ACC112 (cell line): ENCODE measurements around the gene ZNF622.

ENCODE experiments used
- H2AFZ ChIP-seq: fragments of 200-600 bp; sonication (generic); one replicate; pipeline ENCODE4 v1.6.0; 2017; ENCODE audit warnings: antibody characterized with exemption, low read length; ENCODE audit not compliant: unreplicated experiment
- H3K27ac ChIP-seq: fragments of 200-600 bp; sonication (generic); 2 replicates; pipeline ENCODE4 v1.5.1; 2014; ENCODE audit warnings: low read depth, mild to moderate bottlenecking, antibody characterized with exemption, low read length, moderate library complexity
- H3K27me3 ChIP-seq: fragments of 200-600 bp; sonication (generic); 2 replicates; pipeline ENCODE4 v1.6.1; 2014; ENCODE audit warnings: mild to moderate bottlenecking, antibody characterized with exemption, low read length, moderate library complexity, mixed read lengths; ENCODE audit not compliant: insufficient read depth
- H3K36me3 ChIP-seq: fragments of 200-600 bp; sonication (generic); 2 replicates; pipeline ENCODE4 v1.6.1; 2016; ENCODE audit warnings: mild to moderate bottlenecking, antibody characterized with exemption, low read length, moderate library complexity, mixed read lengths; ENCODE audit not compliant: insufficient read depth
- H3K4me1 ChIP-seq: fragments of 200-600 bp; sonication (generic); one replicate; pipeline ENCODE4 v1.6.1; 2016; ENCODE audit warnings: low read length, mixed read lengths; ENCODE audit not compliant: insufficient read depth, unreplicated experiment, control insufficient read depth
- H3K4me3 ChIP-seq: fragments of 200-600 bp; sonication (generic); 2 replicates; pipeline ENCODE4 v1.5.1; 2014; ENCODE audit warnings: mild to moderate bottlenecking, low read depth, low read length
- H3K79me2 ChIP-seq: fragments of 200-600 bp; sonication (generic); one replicate; pipeline ENCODE4 v1.6.0; 2016; ENCODE audit warnings: low read length; ENCODE audit not compliant: control insufficient read depth, unreplicated experiment, insufficient read depth

ZNF622 gene

DNA sequence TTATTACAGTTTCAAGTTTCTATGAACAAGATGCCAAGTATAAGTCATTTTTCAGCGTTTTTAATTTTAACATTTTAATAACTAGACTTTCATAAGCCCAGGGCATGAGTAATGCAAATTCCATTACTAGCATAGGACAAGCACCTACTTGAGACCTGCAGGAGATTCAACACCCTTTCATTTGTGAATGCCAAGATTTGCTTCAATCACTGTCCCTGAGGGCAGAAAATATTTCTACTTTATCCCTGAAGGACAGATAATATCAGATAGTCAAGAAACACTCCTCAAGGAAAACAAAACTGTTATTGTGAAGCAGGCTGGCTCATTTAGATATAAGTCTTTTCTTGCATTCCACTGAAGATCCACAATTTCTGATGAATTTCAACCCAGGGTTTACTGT, 27.7 kb upstream of the ZNF622 start:
- Histone ChIP-seq H3K79me2 (no peaks in the 10 kb centered on the region), H3K36me3 (no peaks in the 10 kb centered on the region), H3K4me3 (no peak overlapping the region), H3K27ac (no peak overlapping the region), H3K27me3 (no peaks in the 10 kb centered on the region), H2AFZ (no peak overlapping the region), H3K4me1 (no peaks in the 10 kb centered on the region)

DNA sequence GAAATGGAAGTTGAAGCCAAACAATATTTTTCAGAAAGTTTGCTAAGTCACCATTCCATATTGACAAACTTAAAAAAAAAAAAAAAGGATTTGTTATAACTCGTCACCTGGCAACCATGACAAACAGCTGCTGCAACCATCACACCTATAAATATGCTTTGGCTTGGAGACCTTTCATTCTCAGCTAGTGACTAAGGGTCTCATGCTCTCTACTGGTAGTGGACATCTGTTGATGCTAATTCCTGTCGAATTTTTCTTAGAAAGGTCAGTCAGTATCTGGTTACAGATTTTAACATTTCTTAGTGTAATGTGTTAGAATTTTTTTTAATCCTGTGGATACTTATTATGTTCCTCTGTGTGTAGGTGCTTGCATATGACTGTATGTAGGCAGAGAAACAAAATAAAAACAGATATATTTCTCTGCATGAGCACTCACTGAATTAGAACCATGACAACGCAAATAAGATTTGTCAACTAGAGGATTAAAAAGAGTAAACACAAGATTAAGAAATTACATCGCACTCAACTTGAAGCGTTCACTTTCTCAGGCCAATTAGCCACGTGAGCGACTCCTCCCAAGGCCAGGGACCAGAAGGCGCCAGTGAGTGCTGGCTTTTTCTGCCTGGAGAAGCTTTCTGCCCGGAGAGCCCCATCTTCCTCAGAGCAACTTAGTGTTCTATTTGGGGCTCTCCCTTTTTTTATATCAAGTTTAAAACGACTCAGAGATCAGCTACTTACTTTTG, 27.0 kb upstream of the ZNF622 start:
- no peak overlapping the region for H3K27ac ChIP-seq
- H3K4me1 ChIP-seq, result no peaks in the 10 kb centered on the region
- H3K27me3 ChIP-seq, result no peaks in the 10 kb centered on the region
- H3K79me2 ChIP-seq, result no peaks in the 10 kb centered on the region
- H3K4me3 ChIP-seq, result no peak overlapping the region
- H3K36me3 ChIP-seq, result no peaks in the 10 kb centered on the region
- H2AFZ ChIP-seq, result no peak overlapping the region

DNA sequence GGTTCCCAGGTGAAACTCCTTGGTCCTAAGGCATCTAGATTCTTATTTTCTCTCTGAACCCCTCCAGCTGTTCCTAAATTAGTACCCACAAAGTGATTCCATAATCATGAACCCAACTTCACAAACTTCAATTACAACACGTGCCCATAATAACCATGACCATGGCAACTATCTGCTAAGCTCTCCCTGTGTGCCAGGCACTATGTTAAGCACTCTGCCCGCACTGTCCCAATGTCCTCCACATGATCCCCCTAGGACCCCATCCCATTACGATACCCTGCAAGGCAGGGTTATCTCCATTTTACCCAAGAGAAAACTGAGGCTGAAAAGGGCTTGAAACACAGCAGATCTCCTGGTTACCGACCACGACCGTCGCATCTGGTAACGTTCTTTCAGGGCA, 25.3 kb upstream of the ZNF622 start:
- no peak overlapping the region for H2AFZ ChIP-seq

DNA sequence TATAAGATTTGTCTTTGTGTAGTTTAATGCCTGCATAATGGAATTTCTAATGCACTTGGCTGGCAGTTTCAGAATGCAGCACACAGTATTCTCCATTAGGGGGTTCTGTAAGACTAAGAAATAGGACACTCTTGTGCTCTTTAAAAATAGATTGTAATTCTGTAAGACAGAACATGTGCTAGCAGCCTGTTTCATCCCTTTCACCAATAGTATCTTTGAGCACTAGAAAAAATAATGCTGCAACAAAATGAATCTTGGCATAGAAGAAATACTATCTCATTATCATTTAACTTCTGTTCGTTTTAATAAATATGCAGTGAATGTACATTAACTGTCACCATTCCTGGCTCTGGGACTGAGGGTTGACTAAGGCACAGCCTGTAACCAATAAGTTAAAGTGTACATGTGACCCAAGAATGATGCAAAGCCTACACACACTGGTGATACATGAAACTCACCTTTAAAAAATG, 23.8 kb upstream of the ZNF622 start:
- Histone ChIP-seq H3K4me3 (no peak overlapping the region), H3K36me3 (no peaks in the 10 kb centered on the region), H3K4me1 (no peaks in the 10 kb centered on the region), H3K27ac (no peak overlapping the region), H3K27me3 (no peaks in the 10 kb centered on the region), H2AFZ (no peak overlapping the region), H3K79me2 (no peaks in the 10 kb centered on the region)

More for the DNA sequence above, 25.3 kb upstream of the ZNF622 start:
- no peaks in the 10 kb centered on the region for H3K4me1 ChIP-seq
- H3K27me3 ChIP-seq, result no peaks in the 10 kb centered on the region
- no peaks in the 10 kb centered on the region for H3K36me3 ChIP-seq
- H3K79me2 ChIP-seq, result no peaks in the 10 kb centered on the region
- H3K4me3 ChIP-seq, result no peak overlapping the region
- no peak overlapping the region for H3K27ac ChIP-seq

DNA sequence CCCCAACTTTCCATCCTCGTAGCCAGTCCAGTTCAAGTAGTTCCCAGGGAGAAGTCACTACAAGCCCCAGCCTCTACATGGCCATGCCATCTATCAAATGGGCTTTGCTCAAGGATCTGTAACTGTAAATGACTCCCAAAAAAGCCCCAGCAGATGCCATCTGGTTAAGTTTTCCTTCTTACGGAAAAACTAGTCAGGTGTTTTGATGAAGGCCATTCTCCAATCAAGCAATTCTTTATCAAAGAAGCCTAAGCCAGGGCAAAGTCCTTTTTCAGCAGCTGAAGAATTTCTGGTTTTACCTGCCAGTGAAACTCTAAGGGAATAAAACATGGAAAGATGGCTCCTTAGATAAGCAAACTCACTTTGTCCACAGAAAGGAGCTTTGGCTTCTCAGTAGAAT, 21.9 kb upstream of the ZNF622 start:
- H3K27ac ChIP-seq, result no peak overlapping the region
- no peak overlapping the region for H3K4me3 ChIP-seq
- no peak overlapping the region for H2AFZ ChIP-seq
- no peaks in the 10 kb centered on the region for H3K4me1 ChIP-seq
- no peaks in the 10 kb centered on the region for H3K36me3 ChIP-seq
- no peaks in the 10 kb centered on the region for H3K79me2 ChIP-seq
- no peaks in the 10 kb centered on the region for H3K27me3 ChIP-seq

DNA sequence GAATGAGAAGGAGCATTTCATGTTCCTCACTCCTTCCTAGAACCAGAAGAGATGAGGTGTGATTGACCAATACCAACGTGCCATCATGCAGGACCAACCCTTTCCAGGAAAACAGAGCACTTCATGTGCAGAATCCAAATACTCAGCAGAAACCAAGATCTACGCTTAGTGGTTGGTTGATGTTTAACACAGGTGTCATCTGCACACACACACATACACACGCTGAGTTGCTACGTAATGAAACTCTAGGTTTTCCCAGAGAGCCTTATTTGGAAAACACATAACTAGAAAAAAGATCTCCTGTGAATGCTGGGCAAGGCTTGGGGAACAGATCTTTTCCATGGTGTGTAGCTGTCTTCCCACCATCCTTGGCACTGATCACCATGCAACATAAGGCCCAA, 21.1 kb upstream of the ZNF622 start:
- no peak overlapping the region for H3K27ac ChIP-seq
- no peaks in the 10 kb centered on the region for H3K36me3 ChIP-seq
- no peaks in the 10 kb centered on the region for H3K4me1 ChIP-seq
- no peak overlapping the region for H3K4me3 ChIP-seq
- H3K79me2 ChIP-seq, result no peaks in the 10 kb centered on the region
- no peak overlapping the region for H2AFZ ChIP-seq
- no peaks in the 10 kb centered on the region for H3K27me3 ChIP-seq

DNA sequence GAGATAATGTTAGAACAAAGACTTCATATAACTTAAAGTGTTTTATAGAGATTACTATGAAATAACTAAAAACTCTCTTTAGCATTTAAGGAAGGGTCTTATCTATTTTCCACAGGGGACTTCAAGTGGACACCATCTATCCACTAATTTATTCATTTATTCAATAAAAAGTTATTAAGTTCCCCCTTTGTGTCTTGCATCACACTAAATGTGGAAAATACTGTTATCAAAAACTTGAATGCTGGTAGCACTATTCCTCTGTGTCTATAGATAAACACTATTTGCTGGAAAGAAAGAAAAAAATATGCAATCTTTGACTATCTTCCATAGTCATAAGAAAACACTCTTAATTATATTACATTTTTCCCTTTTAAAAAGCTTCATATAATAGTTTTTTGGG, 20.1 kb upstream of the ZNF622 start:
- Histone ChIP-seq H3K36me3 (no peaks in the 10 kb centered on the region), H3K4me1 (no peaks in the 10 kb centered on the region), H2AFZ (no peak overlapping the region), H3K79me2 (no peaks in the 10 kb centered on the region), H3K27ac (no peak overlapping the region), H3K4me3 (no peak overlapping the region), H3K27me3 (no peaks in the 10 kb centered on the region)

DNA sequence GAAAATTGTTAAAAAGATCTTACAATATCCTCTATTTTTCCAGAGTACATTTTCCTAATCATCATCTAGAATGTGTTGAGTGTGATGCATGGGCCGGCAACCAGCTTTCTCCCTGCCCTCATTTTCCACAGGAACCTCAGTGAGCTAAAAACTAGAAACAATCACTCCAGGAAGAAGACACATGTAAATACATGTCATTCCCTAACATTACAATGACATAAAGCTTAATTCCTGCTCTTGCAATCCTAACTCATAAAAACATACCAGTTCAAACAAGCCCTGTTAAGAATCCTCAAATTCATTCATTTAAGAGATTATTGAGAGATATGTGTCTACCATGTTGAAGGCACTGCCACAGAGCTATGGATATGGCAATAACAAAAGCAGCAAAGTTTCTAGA, 18.5 kb upstream of the ZNF622 start:
- no peak overlapping the region for H2AFZ ChIP-seq
- H3K4me1 ChIP-seq, result no peaks in the 10 kb centered on the region
- H3K27me3 ChIP-seq, result no peaks in the 10 kb centered on the region
- no peaks in the 10 kb centered on the region for H3K79me2 ChIP-seq
- H3K36me3 ChIP-seq, result no peaks in the 10 kb centered on the region
- no peak overlapping the region for H3K27ac ChIP-seq
- H3K4me3 ChIP-seq, result no peak overlapping the region

DNA sequence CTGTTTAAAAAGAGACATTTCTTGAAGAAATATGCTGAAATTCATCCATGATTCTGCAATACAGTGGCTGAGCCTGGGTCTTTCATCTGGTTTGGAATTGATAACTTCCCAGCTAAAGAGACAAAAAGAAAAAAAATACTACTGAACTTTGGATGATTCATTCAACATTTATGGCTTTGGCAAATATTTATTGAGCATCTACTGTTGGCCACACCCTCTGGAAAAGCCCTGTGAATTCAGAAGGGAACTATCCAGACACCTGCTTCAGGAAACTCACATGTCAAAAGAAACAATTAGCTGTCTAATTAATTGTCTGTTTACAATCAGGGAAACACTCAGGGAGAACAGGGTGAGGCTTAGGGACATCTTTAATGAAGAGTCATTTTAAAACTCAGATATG, 17.8 kb upstream of the ZNF622 start:
- Histone ChIP-seq H2AFZ (no peak overlapping the region), H3K27me3 (no peaks in the 10 kb centered on the region)

DNA sequence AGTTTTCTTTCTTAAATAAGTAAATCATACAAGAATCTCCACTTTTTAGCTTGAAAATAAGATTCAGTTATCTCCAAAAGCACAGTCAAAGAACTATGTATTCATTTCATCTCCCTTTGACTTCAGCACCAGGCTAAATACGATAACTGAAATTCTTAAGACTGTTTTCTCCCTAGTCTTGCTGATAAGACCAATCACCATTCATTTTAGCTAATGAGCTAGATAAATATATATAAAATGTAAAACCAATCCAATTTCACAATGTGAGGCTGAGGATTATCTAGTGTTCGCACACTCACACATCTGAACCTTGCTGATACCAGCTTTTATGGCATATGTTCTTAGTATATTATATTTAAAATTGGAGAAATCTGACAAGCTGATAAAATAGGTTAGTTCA, 17.3 kb upstream of the ZNF622 start:
- Histone ChIP-seq H3K36me3 (no peaks in the 10 kb centered on the region), H3K4me1 (no peaks in the 10 kb centered on the region), H3K27me3 (no peaks in the 10 kb centered on the region), H3K27ac (no peak overlapping the region), H3K4me3 (no peak overlapping the region), H2AFZ (no peak overlapping the region), H3K79me2 (no peaks in the 10 kb centered on the region)

More for the DNA sequence above, 17.8 kb upstream of the ZNF622 start:
- H3K36me3 ChIP-seq, result no peaks in the 10 kb centered on the region
- no peak overlapping the region for H3K27ac ChIP-seq
- no peak overlapping the region for H3K4me3 ChIP-seq
- H3K4me1 ChIP-seq, result no peaks in the 10 kb centered on the region
- H3K79me2 ChIP-seq, result no peaks in the 10 kb centered on the region

DNA sequence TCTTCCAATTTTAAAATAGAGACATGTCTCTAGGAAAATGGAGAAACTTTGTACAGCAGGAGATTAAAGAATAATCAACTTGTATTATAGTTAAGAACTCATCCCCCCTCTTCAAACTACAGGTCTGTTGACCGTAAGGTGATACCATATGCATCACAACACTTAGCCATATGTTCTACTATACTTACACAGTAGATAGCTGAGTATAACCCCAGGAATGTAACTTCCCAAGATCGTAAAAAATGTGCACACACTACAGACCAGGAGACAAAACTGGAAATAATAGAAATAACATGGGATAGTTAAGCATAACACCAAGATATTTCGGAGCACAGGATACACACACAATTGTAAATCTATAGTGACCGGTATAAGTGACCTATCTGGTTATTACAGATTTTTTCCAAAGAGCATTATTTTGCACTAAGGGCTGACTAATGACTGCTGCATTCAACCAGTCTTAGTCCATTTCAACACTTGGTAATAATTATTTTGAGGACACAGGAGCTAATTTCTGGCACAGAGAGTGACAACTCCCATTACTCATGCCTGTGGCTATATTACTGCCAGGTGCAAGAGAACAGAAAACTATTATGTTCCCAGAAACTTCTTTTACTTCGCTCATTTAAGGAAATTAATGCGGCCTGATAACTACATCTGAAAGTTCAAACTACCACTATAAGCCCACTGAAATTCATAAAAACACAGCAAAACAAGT, 15.4 kb upstream of the ZNF622 start:
- H2AFZ ChIP-seq, result no peak overlapping the region
- no peaks in the 10 kb centered on the region for H3K27me3 ChIP-seq
- no peaks in the 10 kb centered on the region for H3K79me2 ChIP-seq
- no peaks in the 10 kb centered on the region for H3K36me3 ChIP-seq
- no peak overlapping the region for H3K4me3 ChIP-seq
- H3K27ac ChIP-seq, result no peak overlapping the region
- H3K4me1 ChIP-seq, result no peaks in the 10 kb centered on the region
